RPMI8226 (cell line): ENCODE measurements around the gene PSTK.

ENCODE experiments used
- DNase-seq: peaks from one replicate; pipeline ENCODE4 v3.0.0-alpha.2; 2015

The PSTK gene

DNA sequence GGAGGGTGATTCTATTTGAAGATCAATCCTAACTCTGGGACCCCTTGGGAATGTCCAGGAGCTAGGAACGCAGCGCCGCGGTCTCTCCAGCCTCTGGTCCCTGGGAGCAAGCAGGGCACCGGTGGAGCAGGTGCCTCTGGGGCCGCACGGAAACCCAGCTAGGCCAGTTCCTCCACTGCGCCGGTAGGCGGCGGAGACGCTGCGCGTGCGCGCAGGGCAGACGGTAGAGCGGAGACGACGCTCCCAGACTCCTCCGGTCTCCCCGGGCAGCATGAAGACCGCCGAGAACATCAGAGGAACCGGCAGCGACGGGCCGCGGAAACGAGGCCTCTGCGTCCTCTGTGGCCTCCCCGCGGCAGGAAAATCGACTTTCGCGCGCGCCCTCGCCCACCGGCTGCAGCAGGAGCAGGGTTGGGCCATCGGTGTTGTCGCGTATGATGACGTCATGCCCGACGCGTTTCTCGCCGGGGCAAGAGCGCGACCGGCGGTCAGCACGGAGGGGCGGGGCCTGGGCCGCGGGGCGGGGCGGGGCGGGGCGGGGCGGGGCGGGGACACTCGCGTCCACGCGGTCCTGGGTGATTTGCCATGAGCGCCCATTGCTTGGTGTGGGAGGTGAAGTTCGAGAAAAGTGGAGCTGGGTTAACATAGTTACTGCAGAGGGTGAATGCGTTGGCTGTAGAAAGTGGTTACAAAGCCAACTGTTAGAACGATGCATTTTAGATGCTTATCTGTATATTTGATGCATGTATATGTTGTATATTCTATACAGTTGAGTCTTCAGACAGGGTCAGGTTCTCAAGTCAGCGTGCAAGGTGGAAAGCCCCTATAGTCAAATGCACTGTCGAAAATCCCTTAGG, at the start of gene PSTK:
Gene PSTK, plus strand, starts transcription at position 193 of the 857 bp plus-strand sequence. Its CDS starts 79 bp downstream, at position 272.
- DNase-seq: peak; percentile 89

DNA sequence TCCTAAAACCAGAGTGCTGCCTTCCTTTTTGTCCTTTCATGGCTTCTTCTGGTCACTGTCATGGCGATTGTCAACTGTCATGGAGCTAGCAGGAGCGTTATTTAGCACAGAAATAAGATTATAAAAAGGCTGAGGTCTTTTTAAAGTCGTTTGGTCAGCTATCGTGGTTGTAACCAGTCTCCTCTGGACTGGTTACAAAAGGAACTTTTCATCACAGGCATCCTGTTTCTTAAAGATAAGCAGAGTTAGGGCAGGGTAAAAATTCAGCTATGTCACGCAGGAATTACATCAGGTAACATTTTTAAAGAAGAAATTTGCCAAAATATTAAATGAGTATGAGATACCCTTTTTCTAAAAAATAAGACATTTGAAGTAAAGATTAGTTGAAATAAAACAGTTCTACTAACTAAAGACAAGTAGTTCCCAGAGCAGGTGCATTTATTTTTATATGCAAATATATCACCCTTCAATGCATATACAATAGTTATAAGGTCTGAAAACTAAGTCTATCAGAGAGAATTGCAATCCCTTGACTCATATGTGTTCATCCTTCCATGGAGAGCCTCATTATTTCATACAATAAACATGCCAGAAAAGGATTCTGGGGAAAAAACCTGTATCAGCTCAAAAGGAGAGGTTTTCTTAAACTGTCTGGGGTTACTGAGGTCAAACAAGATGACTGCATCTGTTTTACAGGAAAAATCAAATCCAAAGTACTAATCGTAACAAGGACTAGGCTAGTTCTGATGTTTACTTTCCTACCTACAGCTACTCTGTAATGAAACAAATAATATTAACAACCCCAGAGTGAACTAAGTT, 48.9 kb upstream of the PSTK start:
- no peak for DNase-seq

GRCh38 chr10:122939133-122939855, 40.9 kb upstream of the PSTK start:
- DNase-seq: no peak

DNA sequence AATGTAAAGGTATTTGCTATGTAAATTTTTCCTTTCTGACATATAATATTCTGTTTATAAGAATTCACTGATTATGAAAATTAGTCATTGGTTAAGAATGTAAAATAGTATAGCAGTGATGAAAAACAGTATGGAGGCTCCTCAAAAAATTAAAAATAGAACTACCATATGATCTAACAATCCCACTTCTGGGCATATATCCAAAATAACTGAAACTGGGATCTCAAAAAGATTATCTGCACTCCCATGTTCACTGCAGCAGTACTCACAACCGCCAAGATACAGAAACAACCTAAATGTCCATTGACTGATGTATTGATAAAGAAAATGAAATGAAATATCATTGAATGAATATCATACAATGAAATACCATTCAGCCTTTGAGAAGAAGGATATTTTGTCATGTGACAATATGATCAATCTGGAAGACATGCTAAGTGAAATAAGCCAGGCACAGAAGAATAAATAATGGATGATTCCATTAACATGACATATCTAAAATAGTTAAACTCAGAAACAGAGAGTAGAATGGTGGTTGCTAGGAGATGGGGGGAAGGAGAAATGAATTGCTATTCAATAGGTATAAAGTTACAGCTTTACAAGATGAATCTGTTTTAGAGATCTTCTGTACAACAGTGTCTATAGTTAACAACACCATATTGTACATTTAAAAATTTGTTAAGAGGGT, 40.2 kb upstream of the PSTK start:
- DNase-seq: no peak

DNA sequence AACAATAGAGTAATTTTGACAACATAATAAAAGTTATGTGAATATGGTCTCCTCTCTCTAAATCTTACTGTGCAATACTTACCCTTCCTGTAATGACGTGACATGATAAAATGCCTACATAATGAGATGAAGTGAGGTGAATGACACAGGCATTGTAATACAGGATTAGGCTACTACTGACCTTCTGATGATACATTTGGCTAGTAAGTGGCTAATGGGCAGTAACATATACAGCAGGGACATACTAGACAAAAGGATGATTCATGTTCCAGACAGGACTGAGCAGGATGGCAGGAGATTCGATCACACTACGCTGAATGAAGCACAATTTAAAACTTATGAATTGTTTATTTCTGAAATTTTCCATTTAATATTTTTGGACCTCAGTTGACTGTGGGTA, 30.9 kb upstream of the PSTK start:
- DNase-seq: no peak

DNA sequence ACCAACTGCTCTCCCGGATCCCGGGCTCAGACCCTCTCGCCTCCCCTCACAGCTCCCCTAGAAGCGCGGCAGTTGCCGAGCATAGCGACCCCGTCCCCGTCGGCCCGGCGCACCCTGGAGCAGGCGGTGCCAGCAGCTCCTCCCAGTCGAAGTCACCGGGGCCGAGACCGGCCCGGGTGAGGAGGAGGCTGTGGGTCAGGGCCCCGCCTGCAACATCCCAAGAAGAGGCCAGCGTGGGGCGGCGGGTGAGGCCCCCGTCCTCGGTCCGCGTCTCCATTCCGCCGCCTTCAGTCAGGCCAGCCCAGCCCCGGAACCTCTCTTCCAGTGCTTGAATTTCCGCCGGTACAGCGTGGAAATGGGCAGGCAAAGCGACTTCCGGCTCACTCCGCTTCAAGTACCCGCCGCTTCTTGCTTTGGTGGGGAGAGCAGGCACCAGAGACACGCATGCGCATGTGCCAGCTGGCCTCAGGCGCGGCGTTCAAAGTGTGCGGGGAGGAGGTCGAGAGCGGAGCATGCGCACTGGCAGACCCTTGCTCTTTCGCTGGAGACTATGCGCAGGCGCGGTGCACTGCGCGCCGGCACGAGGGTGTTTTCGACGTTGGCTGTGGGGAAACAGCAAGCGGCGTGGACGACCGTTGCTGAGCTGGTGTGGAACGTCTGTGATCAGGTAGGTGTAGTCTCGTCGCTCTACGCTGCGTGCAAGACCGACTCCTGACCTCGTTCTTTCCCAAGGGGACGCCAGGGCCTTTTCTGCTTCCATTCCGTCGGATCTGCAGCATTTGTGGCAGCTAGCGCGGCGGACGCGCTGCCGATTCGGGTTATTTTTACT, 26.1 kb upstream of the PSTK start, which contains the start of gene C10orf88:
Gene C10orf88, minus strand, starts transcription at position 326 of the 829 bp plus-strand sequence. Its CDS starts 49 bp downstream, at position 277.
- DNase-seq: peak; percentile 96

GRCh38 chr10:122954731-122955050, 25.5 kb upstream of the PSTK start:
- DNase-seq: no peak

GRCh38 chr10:122955892-122956291, 24.3 kb upstream of the PSTK start:
- DNase-seq: no peak

GRCh38 chr10:122957474-122957873, 22.7 kb upstream of the PSTK start:
- DNase-seq: no peak

DNA sequence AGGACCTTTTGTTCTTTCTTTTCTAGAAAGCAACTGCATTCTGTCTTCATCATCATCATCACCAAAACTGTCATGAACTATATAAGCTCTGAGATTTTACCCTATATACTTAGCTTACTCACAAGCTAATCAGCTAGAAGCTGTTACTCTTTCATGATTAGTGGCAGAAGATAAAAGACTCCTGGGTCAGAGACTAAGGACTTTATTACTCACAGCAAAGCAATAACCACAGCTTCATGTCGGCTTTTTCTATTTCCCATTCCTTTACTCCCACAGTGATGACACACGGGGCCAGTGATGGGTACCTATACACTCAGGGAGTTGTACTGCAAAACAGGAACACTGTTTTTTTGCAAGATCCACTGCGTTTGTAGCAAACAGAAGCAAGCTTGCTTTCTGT, 17.8 kb upstream of the PSTK start:
- no peak for DNase-seq

- no peak for DNase-seq
These were observed 13.3 kb upstream of the PSTK start for GRCh38 chr10:122966879-122967278.

DNA sequence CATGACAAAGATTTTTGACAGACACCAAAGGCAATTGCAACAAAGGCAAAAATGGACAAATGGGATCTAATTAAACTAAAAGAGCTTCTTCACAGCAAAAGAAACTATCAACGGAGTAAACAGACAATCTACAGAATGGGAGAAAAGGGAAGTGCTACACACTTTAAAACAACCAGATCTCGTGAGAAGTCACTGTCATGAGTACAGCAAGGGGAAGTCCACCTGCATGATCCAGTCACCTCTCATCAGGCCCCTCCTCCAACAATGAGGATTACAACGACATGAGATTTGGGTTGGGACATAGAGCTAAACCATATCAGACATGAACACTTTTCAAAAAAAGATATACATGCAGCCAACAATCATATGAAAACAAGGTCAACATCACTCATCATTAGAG, 11.5 kb upstream of the PSTK start:
- DNase-seq: no peak

- peak; percentile 39 for DNase-seq
These were observed 6.2 kb upstream of the PSTK start for GRCh38 chr10:122974023-122974422.

GRCh38 chr10:122974543-122975064, 5.6 kb upstream of the PSTK start:
- DNase-seq: no peak

GRCh38 chr10:122981066-122981464, 864 bp downstream of the PSTK start:
- DNase-seq: peak; percentile 24

GRCh38 chr10:122983898-122984297, 3.7 kb downstream of the PSTK start:
- no peak for DNase-seq

DNA sequence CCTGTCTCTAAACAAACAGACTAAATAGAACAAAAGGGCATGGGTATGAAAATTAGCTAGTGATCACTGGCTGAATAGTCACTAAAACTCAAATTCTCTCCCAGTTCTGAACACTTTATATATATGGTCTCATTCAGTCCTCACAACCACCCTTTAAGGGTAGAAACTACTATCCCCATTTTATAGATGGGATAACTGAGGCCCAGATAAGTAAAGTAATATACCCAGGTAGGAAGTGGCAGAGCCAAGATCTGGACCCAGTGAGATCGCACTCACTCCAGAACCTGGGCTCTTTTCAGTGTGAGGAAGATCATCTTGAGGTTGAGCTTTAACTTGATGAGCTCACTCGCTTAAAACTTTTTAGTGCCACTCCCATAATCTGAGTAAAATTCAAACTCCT, 4.5 kb downstream of the PSTK start:
- DNase-seq: no peak

GRCh38 chr10:122986335-122986734, 6.1 kb downstream of the PSTK start:
- no peak for DNase-seq

GRCh38 chr10:122988501-122988900, 8.3 kb downstream of the PSTK start:
- no peak for DNase-seq

- no peak for DNase-seq
These were observed 10.1 kb downstream of the PSTK start for GRCh38 chr10:122990278-122990677.

- no peak for DNase-seq
These were observed 11.9 kb downstream of the PSTK start for GRCh38 chr10:122992031-122992585.
